Measurements from ENCODE around the gene SCCPDH.

- TF ChIP-seq MAFF (IDR thresholded peaks at IDR 0.05; ENCODE audit: low read length): no peak
- no peak for TF ChIP-seq ZNF511 (CRISPR knock-in tag; IDR thresholded peaks at IDR 0.05)
- no peak for TF ChIP-seq FOXM1 (IDR thresholded peaks at IDR 0.05; ENCODE audit: low read depth)
- no peak for TF ChIP-seq FOXM1 (CRISPR knock-in tag; IDR thresholded peaks at IDR 0.05; ENCODE audit: low read depth)
These were observed 24.7 kb downstream of the SCCPDH start for GRCh38 chr1:246748867-246749266.
